KMS-11 (cell line): ENCODE results near the gene ATP6V1G2.

Experiments
- H2AFZ ChIP-seq: fragments of 200-600 bp; sonication (generic); 2 replicates; pipeline ENCODE4 v1.6.1; 2016; ENCODE audit warnings: antibody characterized with exemption, mixed run types, low read depth
- H3K27ac ChIP-seq: fragments of 200-600 bp; sonication (generic); 2 replicates; pipeline ENCODE4 v1.6.1; 2016; ENCODE audit warnings: mild to moderate bottlenecking, mixed run types
- H3K27me3 ChIP-seq: fragments of 200-600 bp; sonication (generic); 2 replicates; pipeline ENCODE4 v1.6.1; 2017; ENCODE audit warnings: mild to moderate bottlenecking, low read depth, mixed run types, moderate library complexity; ENCODE audit not compliant: insufficient read depth
- H3K36me3 ChIP-seq: fragments of 200-600 bp; sonication (generic); 2 replicates; pipeline ENCODE4 v1.6.1; 2017; ENCODE audit warnings: mild to moderate bottlenecking, mixed run types; ENCODE audit not compliant: insufficient read depth
- H3K4me1 ChIP-seq: fragments of 200-600 bp; sonication (generic); 2 replicates; pipeline ENCODE4 v1.6.1; 2016; ENCODE audit warnings: mild to moderate bottlenecking, low read depth, mixed run types; ENCODE audit not compliant: poor library complexity, severe bottlenecking
- H3K4me2 ChIP-seq: fragments of 200-600 bp; sonication (generic); 2 replicates; pipeline ENCODE4 v1.7.0; 2016; ENCODE audit warnings: mild to moderate bottlenecking, mixed run types
- H3K4me3 ChIP-seq: fragments of 200-600 bp; sonication (generic); IDR thresholded peaks from 2 replicates; pipeline ENCODE4 v1.6.1; 2017; ENCODE audit warnings: low read depth, low read length, mixed read lengths; ENCODE audit not compliant: insufficient read depth
- H3K79me2 ChIP-seq: fragments of 200-600 bp; sonication (generic); 2 replicates; pipeline ENCODE4 v1.6.1; 2016; ENCODE audit warnings: low read depth, mixed run types; ENCODE audit not compliant: insufficient read depth
- H3K9ac ChIP-seq: fragments of 200-600 bp; sonication (generic); 2 replicates; pipeline ENCODE4 v1.6.1; 2016; ENCODE audit warnings: mild to moderate bottlenecking, mixed run types
- H4K20me1 ChIP-seq: fragments of 200-600 bp; sonication (generic); 2 replicates; pipeline ENCODE4 v1.6.1; 2016; ENCODE audit warnings: mild to moderate bottlenecking, mixed run types; ENCODE audit not compliant: insufficient read depth
- CTCF ChIP-seq: fragments of 200-600 bp; sonication (generic); conservative IDR thresholded peaks from 2 replicates; pipeline ENCODE4 v1.6.1; 2017; ENCODE audit warnings: low read depth, mild to moderate bottlenecking, antibody characterized with exemption, low read length, moderate library complexity, mixed read lengths

The ATP6V1G2 gene

GRCh38 chr6:31528821-31529328 lies 17.5 kb downstream of the ATP6V1G2 start, which contains the start of gene MCCD1:
Gene MCCD1, plus strand, starts transcription at chr6:31528962. Its CDS starts 53 bp downstream, at chr6:31529015.
- Histone ChIP-seq H3K9ac (no peak within 1 kb of the TSS), H3K36me3 (no peaks in the 10 kb centered on the region), H3K27ac (no peak within 1 kb of the TSS), H3K4me1 (no peaks in the 10 kb centered on the region), H3K4me3 (no peak within 1 kb of the TSS), H4K20me1 (no peaks in the 10 kb centered on the region), H2AFZ (no peak within 1 kb of the TSS), H3K27me3 (no peaks in the 10 kb centered on the region), H3K4me2 (no peak within 1 kb of the TSS), H3K79me2 (no peaks in the 10 kb centered on the region)
- no peak for TF ChIP-seq CTCF

- TF ChIP-seq CTCF = no peak
- Histone ChIP-seq H3K79me2 (no peaks in the 10 kb centered on the region), H3K4me3 (no peak overlapping the region), H4K20me1 (no peaks in the 10 kb centered on the region), H3K36me3 (no peaks in the 10 kb centered on the region), H3K9ac (no peak overlapping the region), H3K4me2 (no peak overlapping the region), H3K27me3 (no peaks in the 10 kb centered on the region), H3K27ac (no peak overlapping the region), H2AFZ (no peak overlapping the region), H3K4me1 (no peaks in the 10 kb centered on the region)
Measured at GRCh38 chr6:31528307-31528777, 18.1 kb downstream of the ATP6V1G2 start.

GRCh38 chr6:31525932-31526591 lies 20.3 kb downstream of the ATP6V1G2 start:
- no peak overlapping the region for H2AFZ ChIP-seq
- H3K4me1 ChIP-seq = no peaks in the 10 kb centered on the region
- no peaks in the 10 kb centered on the region for H3K36me3 ChIP-seq
- no peak overlapping the region for H3K27ac ChIP-seq
- no peak for TF ChIP-seq CTCF
- no peak overlapping the region for H3K9ac ChIP-seq
- no peaks in the 10 kb centered on the region for H4K20me1 ChIP-seq
- H3K4me3 ChIP-seq = no peak overlapping the region
- no peaks in the 10 kb centered on the region for H3K27me3 ChIP-seq
- H3K4me2 ChIP-seq = no peak overlapping the region
- no peaks in the 10 kb centered on the region for H3K79me2 ChIP-seq

- Histone ChIP-seq H3K9ac (no peak overlapping the region), H3K27ac (no peak overlapping the region), H3K27me3 (no peaks in the 10 kb centered on the region), H3K36me3 (no peaks in the 10 kb centered on the region), H4K20me1 (no peaks in the 10 kb centered on the region), H3K4me3 (no peak overlapping the region), H3K79me2 (no peaks in the 10 kb centered on the region), H2AFZ (no peak overlapping the region), H3K4me1 (no peaks in the 10 kb centered on the region), H3K4me2 (no peak overlapping the region)
- no peak for TF ChIP-seq CTCF
Measured at GRCh38 chr6:31525553-31525931, 20.9 kb downstream of the ATP6V1G2 start.
